Measurements from ENCODE around the gene FBN1.

DNA sequence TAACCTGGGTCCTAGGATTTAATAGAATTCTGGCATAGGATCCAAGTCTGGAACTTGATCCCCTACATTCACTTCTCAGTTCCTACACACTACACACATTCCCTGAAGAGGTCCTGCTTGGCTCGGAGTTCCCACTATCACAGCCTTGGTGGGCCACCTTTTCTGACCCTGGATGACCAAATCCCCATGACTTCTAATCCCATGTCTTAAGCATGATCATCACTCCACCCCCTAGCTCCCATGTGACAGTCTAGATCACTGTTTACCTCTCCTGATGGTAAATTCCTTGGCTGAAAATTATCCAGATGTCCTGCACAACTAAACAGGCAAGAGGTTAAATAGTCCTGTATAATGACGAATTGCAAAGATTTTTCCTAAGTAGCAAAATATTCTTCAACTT is 274.0 kb downstream of the FBN1 start:
- TF ChIP-seq POLR2A (IDR thresholded peaks at IDR 0.05) (no peak), POLR2AphosphoS5 (IDR thresholded peaks at IDR 0.05; ENCODE audit: insufficient read depth in 1 of 2, low read depth in 1 of 2) (no peak)
- TF ChIP-seq, protein P1, sequence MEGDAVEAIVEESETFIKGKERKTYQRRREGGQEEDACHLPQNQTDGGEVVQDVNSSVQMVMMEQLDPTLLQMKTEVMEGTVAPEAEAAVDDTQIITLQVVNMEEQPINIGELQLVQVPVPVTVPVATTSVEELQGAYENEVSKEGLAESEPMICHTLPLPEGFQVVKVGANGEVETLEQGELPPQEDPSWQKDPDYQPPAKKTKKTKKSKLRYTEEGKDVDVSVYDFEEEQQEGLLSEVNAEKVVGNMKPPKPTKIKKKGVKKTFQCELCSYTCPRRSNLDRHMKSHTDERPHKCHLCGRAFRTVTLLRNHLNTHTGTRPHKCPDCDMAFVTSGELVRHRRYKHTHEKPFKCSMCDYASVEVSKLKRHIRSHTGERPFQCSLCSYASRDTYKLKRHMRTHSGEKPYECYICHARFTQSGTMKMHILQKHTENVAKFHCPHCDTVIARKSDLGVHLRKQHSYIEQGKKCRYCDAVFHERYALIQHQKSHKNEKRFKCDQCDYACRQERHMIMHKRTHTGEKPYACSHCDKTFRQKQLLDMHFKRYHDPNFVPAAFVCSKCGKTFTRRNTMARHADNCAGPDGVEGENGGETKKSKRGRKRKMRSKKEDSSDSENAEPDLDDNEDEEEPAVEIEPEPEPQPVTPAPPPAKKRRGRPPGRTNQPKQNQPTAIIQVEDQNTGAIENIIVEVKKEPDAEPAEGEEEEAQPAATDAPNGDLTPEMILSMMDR (IDR thresholded peaks at IDR 0.05), result no peak

Data from vagina (tissue), 2 donors.